HG02798 (cell line): ENCODE measurements around the gene CREB5.

ENCODE experiments used
- ATAC-seq: cut with Tn5 transposase; IDR thresholded peaks from one replicate; pipeline ENCODE4 v1.9.1; 2021; ENCODE audit warnings: mild to moderate bottlenecking; ENCODE audit not compliant: unreplicated experiment, poor library complexity

The CREB5 gene

DNA sequence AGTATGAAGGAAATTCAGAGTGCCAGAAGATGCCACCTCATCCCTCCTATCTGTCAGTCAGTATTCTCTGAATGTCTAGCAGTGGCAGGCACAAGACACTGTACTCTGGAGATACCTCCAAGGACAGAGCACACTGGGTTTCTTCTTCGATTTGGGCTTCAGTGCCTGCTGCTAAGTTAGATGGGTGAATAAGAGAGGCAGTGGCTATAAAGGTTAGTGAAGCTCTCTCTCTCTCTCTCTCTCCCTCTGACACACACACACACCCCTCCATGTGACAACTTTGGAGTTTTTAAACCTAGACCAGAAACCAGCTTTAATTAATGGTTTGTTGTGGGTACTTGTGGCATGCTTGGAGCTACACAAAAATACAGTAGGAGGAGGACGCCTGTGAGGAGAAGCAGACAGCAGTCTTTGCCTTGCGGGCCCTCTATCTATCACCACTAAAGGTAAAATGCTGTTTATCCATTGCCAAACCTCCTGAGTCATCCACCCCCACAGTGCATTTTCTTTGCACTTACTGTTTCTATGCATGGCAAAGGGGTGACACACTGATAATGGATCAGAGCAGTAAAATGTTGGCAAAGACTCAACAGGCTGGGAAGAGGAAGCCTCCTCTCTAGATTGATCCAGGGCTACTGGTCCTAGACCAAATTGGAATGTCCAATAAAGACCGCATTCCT is 443.4 kb downstream of the CREB5 start:
- no peak for ATAC-seq

DNA sequence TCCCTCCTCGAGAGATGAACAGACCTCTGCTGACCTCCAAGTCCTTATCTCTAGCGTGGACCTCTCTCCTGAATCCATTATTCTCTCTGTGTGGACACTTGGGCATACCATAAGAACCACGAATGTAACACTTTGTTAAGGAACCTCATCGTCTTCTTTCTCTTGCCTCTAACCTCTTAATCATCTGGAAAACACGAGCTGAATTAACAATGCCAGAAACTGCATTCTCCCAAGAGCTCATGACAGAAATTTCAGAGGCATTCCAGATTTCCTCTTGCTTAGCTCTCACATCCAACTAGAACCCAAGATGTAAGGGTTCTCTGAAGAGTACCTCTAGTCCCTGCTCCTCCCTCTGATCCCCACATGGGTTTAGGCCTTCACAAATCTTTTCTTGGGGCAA is 444.3 kb downstream of the CREB5 start:
- ATAC-seq: no peak

DNA sequence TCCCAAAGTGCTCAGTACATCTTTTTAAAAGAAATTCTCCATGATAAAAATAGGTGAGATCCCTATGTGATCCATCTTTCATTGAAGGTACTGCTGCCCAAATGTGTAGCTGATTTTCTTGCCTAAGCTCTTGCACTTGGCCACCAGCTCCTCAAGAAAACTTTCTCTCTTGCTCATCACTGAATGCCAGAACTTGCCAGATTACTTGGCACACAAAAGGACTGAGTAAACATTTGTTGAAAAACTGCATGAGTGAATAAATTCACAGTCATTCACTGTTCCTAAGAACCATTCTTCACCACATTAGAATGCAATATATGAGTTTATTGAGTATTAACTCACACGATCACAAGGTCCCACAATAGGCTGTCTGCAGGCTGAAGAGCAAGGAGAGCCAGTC is 445.9 kb downstream of the CREB5 start:
- ATAC-seq: no peak

DNA sequence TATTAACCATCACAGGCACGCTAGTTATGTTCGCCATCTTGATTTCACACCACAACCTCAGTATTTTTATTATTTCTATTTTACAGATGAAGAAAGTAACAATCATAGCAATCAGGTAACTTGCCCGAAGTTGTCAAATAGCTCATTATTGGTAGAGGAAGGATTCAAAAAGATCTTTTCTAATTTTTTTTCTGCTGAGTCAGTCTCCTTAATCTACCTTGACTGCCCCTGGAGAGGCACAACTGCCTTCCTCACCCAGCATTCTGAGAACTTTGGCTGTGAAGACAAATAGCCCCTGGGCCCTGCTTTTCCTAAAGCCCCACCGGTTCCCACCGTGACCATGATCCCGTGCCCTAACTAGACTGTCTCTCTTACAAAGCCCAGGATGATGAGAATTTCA is 446.6 kb downstream of the CREB5 start:
- no peak for ATAC-seq

DNA sequence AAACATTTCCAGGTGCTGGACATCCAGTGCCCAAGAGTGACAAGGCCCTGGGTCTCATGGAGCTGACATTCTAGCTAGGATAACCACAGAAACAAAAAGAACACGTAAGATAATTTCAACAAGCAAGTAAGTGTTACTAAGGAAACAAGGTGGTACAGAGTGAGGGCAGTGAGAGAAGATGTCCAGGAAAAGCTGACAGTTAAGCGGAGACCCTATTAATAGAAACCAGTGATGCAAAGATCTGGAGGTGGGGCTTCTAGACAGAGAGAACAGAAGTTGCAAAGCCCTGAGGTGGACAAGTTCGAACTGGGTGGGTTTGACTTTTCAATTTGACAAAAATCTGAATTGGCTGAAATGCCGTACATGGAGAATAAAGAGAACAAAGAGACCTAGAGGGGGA is 449.5 kb downstream of the CREB5 start:
- no peak for ATAC-seq

DNA sequence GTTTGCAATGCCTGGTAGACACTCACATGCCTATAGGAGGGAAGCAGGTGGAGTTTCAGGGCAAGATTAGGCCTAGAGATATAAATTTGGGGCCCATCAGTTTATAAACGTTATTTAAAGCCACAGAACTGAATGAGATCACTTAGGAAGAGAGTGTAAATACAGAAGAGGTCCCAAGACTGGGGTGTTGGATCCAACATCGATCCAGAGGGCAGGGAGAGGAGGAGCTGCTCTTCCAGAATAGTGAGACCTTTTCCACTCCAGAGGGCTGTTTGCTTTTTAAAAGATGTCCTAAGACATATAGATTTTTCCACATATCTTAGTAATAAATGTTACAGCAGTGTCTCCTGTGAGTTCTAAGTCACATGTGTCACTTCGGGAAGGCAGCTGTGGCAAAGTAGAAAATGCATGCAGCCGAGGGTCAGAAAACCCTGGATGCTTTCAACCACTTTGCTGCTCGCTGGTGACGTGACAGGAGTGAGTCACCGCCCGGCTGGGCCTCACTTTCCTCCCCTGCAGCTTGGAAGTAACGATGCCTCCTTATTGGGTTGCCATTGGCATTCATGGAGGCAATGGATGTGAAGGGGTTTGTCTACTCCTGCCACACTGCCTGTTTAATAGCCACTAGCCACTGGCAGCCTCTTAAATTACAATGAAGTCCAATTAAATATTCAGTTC is 450.4 kb downstream of the CREB5 start:
- ATAC-seq: no peak

DNA sequence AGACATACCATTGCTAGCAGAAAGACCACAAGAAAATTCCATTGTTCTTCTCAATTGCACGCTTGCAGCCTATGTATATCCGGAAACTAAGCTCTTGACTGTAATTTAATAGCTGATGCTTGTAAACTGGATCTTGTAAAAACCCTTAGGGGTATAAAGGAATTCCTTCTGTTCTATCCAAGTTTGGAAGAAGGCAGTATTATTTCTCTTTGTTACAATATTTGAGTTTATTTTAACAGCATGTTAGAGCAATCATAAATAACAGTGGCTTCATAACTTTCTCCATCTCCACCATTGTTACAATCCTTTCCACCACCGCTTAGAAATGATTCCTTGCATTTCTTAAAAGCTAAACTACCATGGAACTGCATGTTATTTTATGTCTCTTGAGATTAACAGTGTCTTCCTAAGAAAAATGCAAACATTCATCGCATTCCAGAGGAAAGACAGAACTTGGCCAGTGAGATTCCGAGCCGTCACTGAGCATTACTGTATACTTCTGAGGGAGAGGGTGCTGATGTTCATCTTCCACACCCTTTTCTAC is 453.4 kb downstream of the CREB5 start:
- ATAC-seq: no peak

GRCh38 chr7:28868712-28869111 is 456.4 kb downstream of the CREB5 start:
- ATAC-seq: no peak

GRCh38 chr7:28871077-28871476 is 458.8 kb downstream of the CREB5 start:
- ATAC-seq: no peak

DNA sequence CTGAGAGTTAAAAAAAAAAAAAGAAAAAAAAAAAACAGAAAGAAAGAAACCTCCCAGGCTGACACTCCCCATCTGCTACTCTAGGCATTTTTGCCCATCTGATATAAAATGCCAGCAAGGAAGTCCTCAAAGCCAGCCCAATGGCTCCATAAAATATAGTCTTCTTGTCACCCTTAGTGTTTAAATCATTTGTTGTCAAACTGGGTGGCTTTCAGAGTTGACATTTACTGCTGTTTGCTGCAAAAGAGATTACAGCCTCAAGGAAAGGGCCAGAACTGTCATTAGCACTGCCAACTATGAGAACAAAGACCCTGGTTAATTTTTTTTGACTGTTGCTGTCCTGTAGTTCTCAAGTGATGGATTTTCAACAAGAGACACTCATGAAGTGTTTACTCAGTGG is 459.3 kb downstream of the CREB5 start:
- ATAC-seq: no peak

GRCh38 chr7:28872226-28872625 is 459.9 kb downstream of the CREB5 start:
- no peak for ATAC-seq

- ATAC-seq: no peak
Observed at GRCh38 chr7:28873365-28873764, 461.0 kb downstream of the CREB5 start.

- ATAC-seq: no peak
Observed at GRCh38 chr7:28874001-28874400, 461.7 kb downstream of the CREB5 start.
